ENCODE results near the gene ASB11. TPM values are rescaled to one million over a fixed set of nuclear protein-coding genes. Genes with fewer than 3 reads are reported as not detected.

Gene ASB11
- total RNA-seq, 2 donors from 2014 or later, result 0.12 to 0.17 TPM

GRCh38 chrX:15242899-15243555 is 72.4 kb downstream of the ASB11 start:
- DNase-seq (peak in 1 of 2 donors; percentile 56), ATAC-seq (peak; percentile 72)
- intact Hi-C loops (cut with DNase I, micrococcal nuclease), result no loop called here

DNA sequence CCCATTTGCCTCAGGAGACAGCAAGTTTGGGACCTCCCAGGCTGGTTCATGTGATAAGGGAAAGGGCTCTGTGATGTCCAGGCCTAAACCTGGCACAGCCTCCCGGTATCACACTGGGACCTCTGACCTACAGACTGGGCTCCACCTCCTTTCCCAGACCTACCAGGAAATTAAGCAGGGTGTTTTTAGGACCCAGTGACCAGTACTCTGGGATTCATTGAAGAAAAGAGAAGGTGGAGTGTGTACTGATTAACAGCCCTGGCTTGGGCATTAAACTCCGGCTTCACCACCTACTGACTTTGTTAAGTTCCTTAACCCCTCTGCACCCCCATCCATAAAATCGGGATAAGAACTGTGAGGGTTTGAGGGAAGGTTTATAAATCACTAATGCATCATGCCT is 74.1 kb downstream of the ASB11 start:
- ATAC-seq, result peak; percentile 55
- no peak for DNase-seq
- intact Hi-C loops (cut with DNase I, micrococcal nuclease), result no loop called here

DNA sequence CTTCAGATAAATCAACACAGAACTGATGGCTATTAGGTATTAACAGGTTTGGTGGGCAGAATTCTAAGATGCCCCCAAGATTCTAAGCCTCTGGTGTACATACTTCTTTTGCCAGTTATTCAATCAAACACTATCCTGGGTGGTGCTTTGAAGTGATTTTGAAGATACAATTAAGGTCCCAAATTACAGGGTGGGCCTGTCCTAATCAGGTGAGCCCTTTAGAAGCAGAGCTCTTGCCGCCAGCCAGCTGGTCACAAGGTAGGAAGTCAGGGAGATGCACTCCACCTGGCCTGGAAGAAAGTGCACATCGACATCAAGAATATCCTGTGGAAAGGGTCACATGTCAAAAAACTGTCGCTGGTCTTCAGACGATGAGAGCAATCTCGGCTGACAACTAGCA is 75.0 kb downstream of the ASB11 start:
- ATAC-seq (no peak), DNase-seq (no peak)
- intact Hi-C loops (cut with DNase I, micrococcal nuclease), result no loop called here

- DNase-seq (no peak), ATAC-seq (no peak)
- intact Hi-C loops (cut with DNase I, micrococcal nuclease), result no loop called here
These were observed 79.3 kb downstream of the ASB11 start for GRCh38 chrX:15236146-15236545.

- intact Hi-C loops (cut with DNase I, micrococcal nuclease), result no loop called here
- no peak for DNase-seq
- ATAC-seq, result no peak
These were observed 80.4 kb downstream of the ASB11 start for GRCh38 chrX:15235001-15235400.

- intact Hi-C loops (cut with DNase I, micrococcal nuclease), result no loop called here
- ATAC-seq, result no peak
- DNase-seq, result no peak
These were observed 81.9 kb downstream of the ASB11 start for GRCh38 chrX:15233416-15234015.

Other genes starting within 250 kb of the ASB11 start
- 1 to 10 TPM in 1 of 2 donors, under 1 TPM in 1; 0.95 to 1.9 TPM for gene ASB9, start 45.6 kb downstream of the ASB11 start, total RNA-seq
- gene PIGA, start 19.9 kb upstream of the ASB11 start, total RNA-seq, result 10 to 100 TPM; 12.3 to 14.9 TPM
- gene VEGFD, start 68.8 kb upstream of the ASB11 start, total RNA-seq, result 1 to 10 TPM; 1.1 to 3.9 TPM
- 1 to 10 TPM; 5.4 to 7.9 TPM for gene PIR, start 177.7 kb upstream of the ASB11 start, total RNA-seq
- gene BMX, start 185.2 kb upstream of the ASB11 start, total RNA-seq, result 1 to 10 TPM; 2.2 to 3.1 TPM